Measurements from ENCODE around the gene BCL11A. TPM values are rescaled to one million over a fixed set of nuclear protein-coding genes. Genes with fewer than 3 reads are reported as not detected.

The BCL11A gene
- total and polyA plus RNA-seq, 2 of the 13 experiments (the other 11 are each of a cell fraction or from before 2014, with no cell fraction given) = not detected

DNA sequence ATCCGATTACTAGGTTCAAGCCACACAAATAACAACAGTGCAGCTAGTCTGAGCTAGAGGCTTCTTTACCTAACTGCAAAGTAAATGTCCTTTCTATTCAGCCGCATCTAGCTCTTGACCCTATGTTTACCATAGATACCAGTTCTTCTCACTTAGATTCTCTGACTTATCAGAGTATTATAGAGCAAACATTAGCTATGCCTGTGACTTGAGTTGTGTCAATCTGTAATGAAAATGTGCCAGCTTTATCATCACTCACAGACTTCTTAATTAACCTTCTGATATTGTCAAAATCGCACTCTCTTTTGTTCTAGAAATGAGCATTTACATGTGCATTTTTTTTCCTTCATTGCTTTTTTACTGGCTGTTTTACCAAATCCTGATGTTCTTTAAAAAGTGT lies 79.9 kb downstream of the BCL11A start (continued):
- TF ChIP-seq, protein P1, sequence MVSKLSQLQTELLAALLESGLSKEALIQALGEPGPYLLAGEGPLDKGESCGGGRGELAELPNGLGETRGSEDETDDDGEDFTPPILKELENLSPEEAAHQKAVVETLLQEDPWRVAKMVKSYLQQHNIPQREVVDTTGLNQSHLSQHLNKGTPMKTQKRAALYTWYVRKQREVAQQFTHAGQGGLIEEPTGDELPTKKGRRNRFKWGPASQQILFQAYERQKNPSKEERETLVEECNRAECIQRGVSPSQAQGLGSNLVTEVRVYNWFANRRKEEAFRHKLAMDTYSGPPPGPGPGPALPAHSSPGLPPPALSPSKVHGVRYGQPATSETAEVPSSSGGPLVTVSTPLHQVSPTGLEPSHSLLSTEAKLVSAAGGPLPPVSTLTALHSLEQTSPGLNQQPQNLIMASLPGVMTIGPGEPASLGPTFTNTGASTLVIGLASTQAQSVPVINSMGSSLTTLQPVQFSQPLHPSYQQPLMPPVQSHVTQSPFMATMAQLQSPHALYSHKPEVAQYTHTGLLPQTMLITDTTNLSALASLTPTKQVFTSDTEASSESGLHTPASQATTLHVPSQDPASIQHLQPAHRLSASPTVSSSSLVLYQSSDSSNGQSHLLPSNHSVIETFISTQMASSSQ (IDR thresholded peaks at IDR 0.05; ENCODE audit: low read depth) = no peak
- TF ChIP-seq, protein P1 (CRISPR knock-in tag; IDR thresholded peaks at IDR 0.05; ENCODE audit: borderline replicate concordance) = no peak
- TF ChIP-seq ZNF232 (CRISPR knock-in tag; IDR thresholded peaks at IDR 0.05; ENCODE audit: borderline replicate concordance) = no peak
- TF ChIP-seq, protein P2, sequence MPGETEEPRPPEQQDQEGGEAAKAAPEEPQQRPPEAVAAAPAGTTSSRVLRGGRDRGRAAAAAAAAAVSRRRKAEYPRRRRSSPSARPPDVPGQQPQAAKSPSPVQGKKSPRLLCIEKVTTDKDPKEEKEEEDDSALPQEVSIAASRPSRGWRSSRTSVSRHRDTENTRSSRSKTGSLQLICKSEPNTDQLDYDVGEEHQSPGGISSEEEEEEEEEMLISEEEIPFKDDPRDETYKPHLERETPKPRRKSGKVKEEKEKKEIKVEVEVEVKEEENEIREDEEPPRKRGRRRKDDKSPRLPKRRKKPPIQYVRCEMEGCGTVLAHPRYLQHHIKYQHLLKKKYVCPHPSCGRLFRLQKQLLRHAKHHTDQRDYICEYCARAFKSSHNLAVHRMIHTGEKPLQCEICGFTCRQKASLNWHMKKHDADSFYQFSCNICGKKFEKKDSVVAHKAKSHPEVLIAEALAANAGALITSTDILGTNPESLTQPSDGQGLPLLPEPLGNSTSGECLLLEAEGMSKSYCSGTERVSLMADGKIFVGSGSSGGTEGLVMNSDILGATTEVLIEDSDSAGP (CRISPR knock-in tag; IDR thresholded peaks at IDR 0.05; ENCODE audit: borderline replicate concordance) = no peak
- no peak for TF ChIP-seq ZNF12 (CRISPR knock-in tag; IDR thresholded peaks at IDR 0.05)
- TF ChIP-seq NFIB (CRISPR knock-in tag; IDR thresholded peaks at IDR 0.05; ENCODE audit: borderline replicate concordance) = no peak
- no peak for TF ChIP-seq SIX1 (CRISPR knock-in tag; IDR thresholded peaks at IDR 0.05; ENCODE audit: borderline replicate concordance)
- TF ChIP-seq RAD51 (IDR thresholded peaks at IDR 0.05; ENCODE audit: borderline replicate concordance) = no peak
- no peak for TF ChIP-seq GPN1 (CRISPR knock-in tag; IDR thresholded peaks at IDR 0.05; ENCODE audit: borderline replicate concordance)
- no peak for TF ChIP-seq MTF2 (CRISPR knock-in tag; IDR thresholded peaks at IDR 0.05; ENCODE audit: borderline replicate concordance)
- no peak for TF ChIP-seq ZNF224 (CRISPR knock-in tag; IDR thresholded peaks at IDR 0.05)
- TF ChIP-seq RARA (CRISPR knock-in tag; IDR thresholded peaks at IDR 0.05) = no peak
- TF ChIP-seq SP4 (CRISPR knock-in tag; IDR thresholded peaks at IDR 0.05) = no peak
- no peak for TF ChIP-seq ZSCAN29 (CRISPR knock-in tag; conservative IDR thresholded peaks at IDR 0.05)
- no peak for TF ChIP-seq SMYD3 (CRISPR knock-in tag; IDR thresholded peaks at IDR 0.05)

All from HepG2 (cell line).